CMK (cell line): ENCODE data around the gene SIRT2.
"Not testable (repeated sequence)": the region's sequence is repeated elsewhere in the genome, so short reads cannot be mapped to it uniquely, and the experiment has no call there.

Experiments used
- DNase-seq: peaks from one replicate; pipeline ENCODE4 v3.0.0-alpha.2; 2010; ENCODE audit warnings: low read depth

The SIRT2 gene

GRCh38 chr19:38898788-38899446, 501 bp downstream of the SIRT2 start:
- no peak for DNase-seq

DNA sequence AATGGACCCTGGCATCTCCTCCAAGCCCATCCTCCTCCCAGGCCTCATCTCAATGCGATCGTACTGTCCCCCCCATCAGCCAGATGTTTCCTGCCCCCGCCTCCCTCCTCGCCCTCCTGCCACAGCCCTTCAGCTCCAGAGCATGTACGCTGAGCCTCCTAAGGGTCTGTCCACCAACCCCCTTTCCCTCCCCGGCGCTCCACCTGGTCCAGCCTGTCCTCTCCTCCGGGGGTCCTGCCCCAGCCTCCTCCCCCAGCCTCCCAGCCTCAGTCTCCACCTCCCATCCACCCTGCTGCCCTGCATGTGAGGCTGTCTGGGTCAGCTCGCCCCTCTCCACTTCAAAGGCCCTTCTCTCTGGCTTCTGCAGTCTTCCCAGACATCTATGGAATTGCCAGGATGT, 4.5 kb downstream of the SIRT2 start:
- DNase-seq, result no peak

GRCh38 chr19:38893341-38893771, 6.1 kb downstream of the SIRT2 start:
- no peak for DNase-seq

DNA sequence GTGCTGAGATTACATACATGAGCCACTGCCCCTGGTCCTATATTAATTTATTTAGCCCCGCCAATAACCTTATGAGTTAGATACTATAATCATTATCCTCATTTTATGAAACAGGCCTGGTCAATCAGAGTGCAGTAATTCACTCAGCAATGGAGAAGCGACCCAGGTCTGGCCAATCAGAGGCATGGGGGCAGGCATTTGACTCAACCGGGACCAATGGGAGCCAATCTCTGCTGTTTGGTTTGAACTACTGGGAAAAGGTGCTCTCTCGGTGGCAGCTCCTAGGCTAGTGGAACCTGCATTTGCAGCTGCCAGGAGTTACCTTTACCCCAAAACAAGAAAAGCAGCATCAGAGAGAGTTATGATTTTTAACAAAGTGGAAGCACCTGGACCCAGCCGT, 6.6 kb downstream of the SIRT2 start:
- no peak for DNase-seq

DNA sequence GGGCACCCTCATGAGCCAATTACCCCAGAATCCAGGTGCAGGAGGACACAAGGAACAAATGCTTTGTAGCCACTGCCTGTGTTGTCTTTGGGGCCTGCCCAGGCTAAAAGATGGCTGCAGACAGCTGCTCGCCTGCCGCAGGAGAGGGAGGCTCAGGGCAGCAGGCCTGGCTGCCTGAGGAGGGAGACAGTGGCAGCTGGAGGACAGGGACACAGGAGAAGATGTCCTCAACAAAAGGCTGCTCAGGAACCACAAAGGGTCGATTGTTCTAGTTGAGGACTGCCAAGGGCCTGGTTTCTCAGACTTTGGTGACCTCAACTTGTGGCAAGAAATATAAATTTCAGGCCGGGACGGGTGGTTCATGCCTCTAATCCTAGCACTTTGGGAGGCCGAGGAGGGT, 7.6 kb downstream of the SIRT2 start:
- no peak for DNase-seq

GRCh38 chr19:38890686-38891085, 8.7 kb downstream of the SIRT2 start:
- DNase-seq, result no peak

GRCh38 chr19:38889803-38890202, 9.6 kb downstream of the SIRT2 start:
- DNase-seq, result no peak

GRCh38 chr19:38888876-38889275, 10.5 kb downstream of the SIRT2 start:
- DNase-seq, result no peak

- not testable (repeated sequence) for DNase-seq
Observed at GRCh38 chr19:38884691-38885090, 14.7 kb downstream of the SIRT2 start.

- no peak for DNase-seq
Observed at GRCh38 chr19:38883286-38883685, 16.1 kb downstream of the SIRT2 start.

DNA sequence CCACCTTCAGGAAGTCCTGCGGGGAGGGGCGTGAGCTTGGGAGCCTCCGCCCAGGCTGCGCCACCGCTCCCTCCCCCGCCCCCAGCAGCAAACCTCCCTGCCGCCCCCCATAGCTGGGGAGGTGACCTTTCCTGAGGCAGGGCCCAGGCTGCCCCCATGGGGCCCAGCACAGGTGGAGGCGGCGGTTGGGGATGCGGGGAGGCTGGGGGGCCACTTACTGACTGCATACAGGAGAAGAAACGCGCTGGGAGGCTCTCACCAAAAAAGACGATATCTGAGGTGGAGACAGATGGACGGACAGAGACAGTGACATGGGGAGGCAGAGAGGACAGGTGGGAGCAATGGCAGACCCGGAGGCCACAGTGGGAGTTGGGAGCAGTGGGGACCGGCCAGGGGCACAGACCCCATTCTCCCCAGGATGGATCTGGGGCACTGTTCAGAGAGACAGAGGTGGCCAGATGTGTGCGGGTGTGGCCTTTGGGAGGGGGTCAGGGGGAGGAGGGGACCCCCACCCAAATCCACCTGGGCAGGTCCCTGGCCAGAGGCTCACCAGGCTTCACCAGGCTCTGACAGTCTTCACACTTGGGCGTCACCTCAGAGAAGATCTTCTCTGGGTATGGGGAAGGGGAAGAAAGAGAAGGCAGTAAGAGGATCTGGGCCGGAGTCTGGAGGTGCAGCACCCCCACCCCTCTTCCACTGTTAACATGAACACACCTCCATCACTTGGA, 18.4 kb downstream of the SIRT2 start:
- DNase-seq, result no peak

DNA sequence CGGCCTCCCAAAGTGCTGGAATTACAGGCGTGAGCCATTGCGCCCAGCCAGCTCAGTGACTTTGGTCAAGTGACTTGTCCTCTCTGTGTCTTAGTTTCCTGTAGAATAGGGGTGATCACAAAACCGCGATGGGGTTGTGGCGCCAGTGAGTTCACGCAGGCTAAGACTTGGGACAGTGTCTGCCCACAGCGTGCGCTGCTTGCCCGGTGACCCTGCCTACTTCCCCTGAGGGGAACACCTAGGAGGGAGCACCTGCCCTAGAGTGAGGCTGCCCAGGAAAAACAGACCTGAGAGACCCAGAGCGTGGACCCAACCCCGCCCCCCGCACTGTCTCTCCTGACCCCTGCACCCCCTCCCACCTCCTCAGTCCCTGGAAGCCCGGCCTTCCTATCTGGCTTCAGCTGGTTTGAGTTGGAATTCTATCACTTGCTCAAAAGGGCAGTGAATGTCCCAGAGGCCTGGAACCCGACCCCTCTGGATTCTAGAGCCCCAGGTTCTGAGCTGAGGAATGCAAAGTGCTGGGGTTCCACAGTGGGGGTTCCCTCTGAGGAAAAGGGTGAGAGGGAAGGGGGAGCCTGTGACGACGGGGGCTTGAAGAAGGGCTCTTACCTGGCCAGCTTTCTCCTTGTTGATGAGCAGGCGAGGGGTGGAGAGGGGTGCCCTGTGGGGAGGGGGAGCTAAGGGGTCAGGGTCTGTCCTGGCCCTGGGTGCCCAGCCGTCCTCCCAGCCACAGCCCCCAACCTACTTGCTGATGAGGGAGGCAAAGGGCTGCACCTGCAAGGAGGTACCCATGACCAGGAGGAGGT, 19.1 kb downstream of the SIRT2 start:
- no peak for DNase-seq

- DNase-seq, result no peak
Observed at GRCh38 chr19:38879400-38879751, 20.0 kb downstream of the SIRT2 start.

DNA sequence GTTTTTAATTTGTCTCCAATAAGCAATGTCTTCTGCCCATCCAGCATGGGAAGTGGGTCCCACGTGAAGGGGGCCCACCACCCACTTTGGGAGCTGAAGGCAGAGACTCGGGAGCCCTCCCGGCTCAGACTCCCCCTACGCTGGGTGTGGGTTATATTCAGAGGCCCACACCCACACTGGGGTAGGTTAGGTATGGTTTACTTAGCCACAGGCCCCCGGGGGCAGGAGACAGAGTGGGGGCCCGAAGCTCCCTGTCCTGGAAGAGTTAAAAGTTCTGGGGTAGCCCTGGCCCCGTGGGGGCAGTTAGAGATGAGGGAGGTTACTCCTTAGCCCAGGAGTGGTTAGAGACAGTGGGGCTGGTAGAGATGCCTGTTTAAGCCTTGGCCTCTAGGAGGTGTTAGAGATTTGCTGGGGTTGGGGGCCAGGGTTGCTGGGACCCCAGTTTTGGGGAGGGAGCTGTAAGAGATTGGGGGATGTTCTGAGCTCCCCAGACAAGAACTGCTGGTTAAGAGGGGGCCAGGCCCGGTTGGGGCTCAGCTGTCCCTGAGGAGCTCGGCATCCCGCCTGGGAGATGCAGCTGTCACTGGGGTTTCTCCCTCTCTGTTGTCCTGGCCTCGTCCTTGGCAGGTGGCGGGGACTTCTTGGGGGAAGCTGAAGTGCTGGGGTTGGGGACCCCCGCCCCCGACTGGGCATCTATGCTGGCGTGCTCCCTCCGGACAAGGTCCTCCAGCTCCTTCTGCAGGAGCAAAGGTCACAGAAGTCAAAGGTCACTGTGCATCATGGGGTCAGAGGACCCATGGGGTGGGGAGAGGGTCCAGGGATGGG, 20.6 kb downstream of the SIRT2 start:
- DNase-seq, result no peak

- peak; percentile 68 for DNase-seq
Observed at GRCh38 chr19:38877781-38878574, 21.4 kb downstream of the SIRT2 start, which contains the start of gene RINL. TSS of gene RINL (minus strand) at chr19:38878275. CDS start at chr19:38876742, 1,533 bp downstream.

- DNase-seq, result no peak
Observed at GRCh38 chr19:38875656-38876395, 23.6 kb downstream of the SIRT2 start.

DNA sequence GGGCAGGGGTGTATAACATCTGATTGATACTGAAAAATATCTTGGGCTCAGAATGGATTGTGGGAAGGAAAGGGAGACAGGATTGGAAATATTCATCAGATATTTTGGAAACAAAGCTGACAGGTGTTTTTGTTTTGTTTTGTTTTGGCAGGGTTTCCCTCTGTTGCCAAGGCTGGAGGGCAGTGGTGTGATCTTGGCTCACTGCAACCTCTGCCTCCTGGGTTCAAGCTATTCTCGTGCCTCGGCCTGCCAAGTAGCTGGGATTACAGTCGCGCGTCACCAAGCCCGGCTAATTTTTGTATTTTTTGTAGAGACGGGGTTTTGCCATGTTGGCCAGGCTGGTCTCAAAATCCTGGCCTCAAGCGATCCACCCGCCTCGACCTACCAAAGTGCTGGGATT, 26.0 kb downstream of the SIRT2 start:
- DNase-seq, result not testable (repeated sequence)

DNA sequence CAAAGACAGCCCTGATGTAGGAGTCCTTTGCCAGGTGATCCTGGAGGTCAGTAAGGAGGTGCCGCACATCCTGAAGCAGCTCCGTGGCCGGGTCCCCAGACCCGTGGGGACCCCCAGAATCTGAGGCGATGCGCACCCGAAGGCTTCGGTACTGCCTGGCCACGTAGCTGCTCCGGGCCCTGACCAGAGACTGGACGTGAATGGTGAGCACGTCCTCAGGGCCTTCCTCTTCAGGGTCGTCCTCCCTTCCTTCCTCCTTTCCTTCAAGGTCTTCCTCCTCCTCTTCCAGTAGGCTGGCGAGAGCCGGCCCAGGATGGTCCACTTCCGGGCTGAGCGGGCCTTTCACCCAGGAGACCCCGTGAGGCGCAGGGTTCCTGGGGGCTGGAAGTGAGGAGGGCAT, 28.8 kb downstream of the SIRT2 start:
- no peak for DNase-seq

DNA sequence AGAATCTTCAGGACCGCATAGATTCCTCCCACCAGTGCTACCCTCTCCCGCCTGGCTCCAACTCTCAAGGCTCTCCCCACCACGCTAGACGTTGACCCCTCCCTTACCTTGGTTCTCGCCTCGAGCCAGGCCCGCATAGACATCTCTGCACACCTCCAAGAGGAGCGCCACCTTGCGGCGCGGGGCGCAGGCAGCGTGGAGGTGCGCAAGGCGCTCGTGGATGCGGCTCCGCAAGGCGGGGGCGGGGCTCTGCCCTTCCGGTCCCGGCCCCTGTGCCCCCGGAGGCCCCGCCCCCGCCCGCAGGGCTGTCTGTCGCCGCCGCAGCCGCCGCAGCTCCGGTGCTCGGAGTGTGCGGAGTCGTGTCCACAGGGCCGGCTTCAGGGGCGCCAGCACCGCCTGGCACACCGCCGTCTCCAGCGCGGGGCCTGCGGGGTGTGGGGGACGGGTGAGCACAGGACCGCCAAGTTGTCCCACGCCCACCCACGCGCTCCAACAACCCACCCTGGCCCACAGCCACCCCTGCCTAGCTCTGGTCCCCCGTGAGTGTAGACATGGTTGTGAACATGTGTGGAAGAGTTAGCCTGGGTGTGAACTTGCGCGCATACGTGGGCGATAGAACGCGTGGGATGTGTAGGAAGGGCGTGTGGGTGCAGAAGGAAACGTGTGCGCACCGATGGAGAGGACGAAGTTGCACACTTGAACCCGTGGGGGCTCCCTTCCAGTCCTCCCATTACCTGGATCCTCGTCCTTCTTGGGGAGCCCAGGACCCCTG, 29.4 kb downstream of the SIRT2 start:
- DNase-seq, result no peak
